Right renal cortex interstitium (tissue), 3 donors: ENCODE data around the gene PRDX3. TPM values are rescaled to one million over a fixed set of nuclear protein-coding genes. Genes with fewer than 3 reads are reported as not detected.
A peak's percentile ranks its signal among the peaks of the same experiment; 100 is the strongest.
"Not testable (repeated sequence)": the region's sequence is repeated elsewhere in the genome, so short reads cannot be mapped to it uniquely, and the experiment has no call there.

Experiments
- DNase-seq, 3 donors: peaks; one replicate each; pipeline ENCODE4 v3.0.0-alpha.2; 2013; ENCODE audit warnings: low read depth in 3 of 3, low spot score in 2 of 3
- polyA plus RNA-seq, 3 donors: library from polyadenylated mRNA; unstranded; fragments of 120-200 nt; gene quantifications; one replicate each; pipeline ENCODE4 v1.2.1, GENCODE V29; 2013; ENCODE audit not compliant: insufficient read length in 3 of 3

The PRDX3 gene
- polyA plus RNA-seq, 3 donors, result 293 to 330 (median 294) TPM

DNA sequence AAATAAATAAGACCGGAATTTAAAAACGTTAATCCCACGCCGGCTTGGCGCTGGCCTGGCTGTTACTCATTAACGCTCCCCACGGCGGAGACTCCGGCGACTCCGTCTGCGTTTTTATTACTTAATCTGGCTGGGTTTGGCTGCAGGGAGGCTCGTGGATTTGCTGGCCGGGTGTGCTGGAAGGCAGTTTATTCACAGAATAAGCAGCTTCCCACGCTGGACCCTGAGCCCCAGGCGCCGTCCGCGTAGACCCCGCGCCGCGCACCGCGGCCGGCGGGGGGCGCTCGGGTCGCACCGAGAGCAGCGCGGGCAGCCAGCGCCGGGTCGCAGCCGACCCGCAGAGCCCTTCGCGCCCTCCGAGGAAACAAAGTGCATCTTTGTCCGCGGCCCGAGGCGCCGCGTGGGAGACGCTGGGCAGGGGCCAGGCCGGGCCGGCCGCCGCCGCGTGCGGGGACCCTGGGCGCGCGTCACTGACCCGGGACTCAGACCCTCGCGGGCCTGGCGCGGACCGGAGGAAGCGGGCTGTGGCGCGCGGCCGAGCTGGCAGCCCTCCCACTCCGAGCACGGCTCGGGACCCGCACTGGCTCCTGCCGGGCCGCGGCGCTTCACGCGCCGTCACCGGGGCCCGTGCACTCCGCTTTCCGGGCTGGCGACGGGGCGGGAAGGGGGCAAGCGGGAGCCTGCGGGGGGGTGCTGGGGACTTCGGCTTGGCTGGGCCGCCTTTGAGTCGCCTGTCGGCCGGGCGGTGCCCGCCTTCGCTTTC is 28.2 kb upstream of the PRDX3 start:
- DNase-seq, result peak in 1 of 3 donors; percentile 53

DNA sequence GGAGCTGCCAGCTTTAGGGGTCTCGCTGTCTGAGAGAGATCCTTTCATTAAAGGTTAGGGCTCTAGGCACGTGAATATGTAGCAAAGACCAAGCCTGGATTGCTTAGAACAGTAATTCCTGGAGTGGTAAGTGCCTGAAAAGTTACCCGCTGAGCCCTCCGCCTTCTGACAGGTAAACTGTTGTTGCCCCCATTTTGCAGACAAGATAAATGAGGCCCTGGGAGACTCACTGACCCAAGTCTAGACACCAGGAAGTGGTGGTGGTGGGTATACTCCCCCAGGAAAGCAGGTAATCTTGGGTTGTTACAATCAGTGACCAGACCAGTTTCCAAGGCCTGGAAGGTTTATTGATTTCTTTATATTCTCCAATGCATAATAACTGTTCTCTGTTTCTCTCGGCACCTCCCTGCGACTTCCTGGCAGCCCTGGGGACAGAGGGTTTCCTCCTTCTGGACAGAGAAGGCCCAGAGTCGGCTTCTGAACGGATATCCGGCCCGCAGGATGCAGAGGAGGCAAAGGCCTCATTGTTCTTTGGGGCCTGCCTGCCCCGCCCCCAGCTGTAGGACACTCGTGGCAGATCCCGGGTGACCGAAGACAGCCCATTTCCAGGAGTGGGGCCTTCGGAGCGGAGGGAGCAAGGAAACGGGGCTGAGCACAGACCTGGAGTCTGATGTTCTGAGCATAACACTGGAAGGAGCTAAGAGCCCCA is 27.4 kb upstream of the PRDX3 start:
- DNase-seq, result no peak

DNA sequence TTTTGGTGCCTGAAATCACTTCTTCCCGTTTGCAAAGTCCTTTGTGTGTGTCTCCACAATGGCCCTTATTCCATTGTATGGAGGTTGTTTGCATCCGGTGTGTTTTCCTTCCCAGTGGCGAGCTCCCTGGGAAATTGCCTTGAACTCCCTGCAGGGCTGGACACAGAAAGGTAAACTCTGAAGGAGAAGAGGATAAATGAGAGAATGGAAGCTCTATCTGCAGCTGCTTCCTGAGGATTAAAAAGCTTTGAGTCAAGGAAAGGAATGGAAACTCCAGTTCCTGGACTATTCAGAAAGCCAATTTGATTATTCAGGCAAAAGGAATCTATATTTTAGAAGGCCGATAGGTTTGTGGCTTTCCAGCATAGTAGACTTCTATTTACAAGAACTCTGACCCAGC is 24.4 kb upstream of the PRDX3 start:
- DNase-seq, result no peak

DNA sequence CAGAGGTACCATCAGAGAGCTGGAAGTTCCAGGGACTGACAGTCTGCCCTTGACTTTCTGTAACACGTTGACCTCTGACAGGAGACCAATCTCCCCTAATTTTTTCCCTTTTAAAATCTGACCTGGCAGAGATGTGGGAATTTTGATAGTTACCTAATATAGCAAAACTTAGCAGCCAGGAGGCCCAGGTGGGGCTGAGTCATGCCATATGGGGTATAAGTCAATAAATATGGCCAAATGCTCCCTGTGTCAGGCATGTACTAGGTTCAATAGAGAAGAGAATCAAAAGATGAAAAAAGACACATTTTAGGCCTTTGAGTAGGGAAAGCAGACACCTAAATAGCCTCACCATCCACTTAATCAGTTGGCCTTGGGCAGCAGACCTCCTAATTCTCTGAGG is 22.6 kb upstream of the PRDX3 start:
- DNase-seq, result no peak

DNA sequence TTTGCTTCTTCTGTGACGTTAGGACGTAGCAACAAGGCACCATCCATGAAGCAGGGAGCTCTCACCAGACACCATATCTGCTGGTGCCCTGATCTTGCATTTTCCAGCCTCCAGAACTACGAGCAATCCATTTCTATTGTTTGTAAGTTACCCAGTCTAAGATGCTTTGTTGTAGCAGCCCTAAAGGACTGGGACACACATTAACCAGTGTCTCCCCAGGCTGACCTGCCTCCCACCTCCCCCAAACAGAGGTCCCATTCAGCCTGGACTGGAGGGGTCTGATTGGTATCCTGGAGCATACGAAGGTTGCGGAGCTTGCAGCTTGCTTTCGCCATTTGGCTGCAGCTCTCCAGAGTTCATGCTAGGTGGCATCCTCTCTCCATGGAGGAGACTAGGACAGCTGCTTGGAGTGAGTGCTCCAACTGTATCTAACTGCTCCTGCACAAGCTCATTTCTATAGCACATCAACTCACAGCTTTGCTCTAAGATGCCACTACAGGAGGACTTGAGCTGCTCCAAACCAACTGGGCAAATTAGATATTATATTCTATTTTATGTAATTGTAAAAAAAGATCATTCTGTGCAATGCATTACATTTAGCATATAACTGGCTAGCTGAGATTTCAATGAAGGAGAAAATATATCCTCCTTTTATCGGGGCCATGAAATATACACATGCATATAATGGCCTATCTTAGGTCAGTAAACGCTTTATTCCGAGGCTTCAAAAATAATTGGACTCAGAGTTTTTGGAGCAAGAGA is 20.8 kb upstream of the PRDX3 start:
- DNase-seq, result no peak

DNA sequence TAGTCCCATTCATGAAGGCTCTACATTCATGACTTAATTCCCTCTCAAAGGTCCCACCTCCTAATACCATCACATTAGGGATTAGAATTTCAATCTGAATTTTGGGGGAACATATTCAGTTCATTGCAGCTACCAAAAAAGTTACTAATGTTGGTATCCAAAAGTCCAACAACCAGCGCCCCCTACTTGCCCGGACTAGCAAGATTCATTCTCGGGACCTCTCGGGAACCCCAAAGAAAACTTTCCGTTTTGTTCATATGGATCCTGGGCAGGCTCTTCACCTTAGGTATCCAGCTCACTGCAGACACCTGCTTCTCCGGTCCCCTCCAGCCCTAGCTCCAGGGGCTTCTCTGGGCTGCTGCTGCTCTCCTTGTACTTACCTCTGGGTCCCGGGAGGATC is 19.8 kb upstream of the PRDX3 start:
- no peak for DNase-seq

DNA sequence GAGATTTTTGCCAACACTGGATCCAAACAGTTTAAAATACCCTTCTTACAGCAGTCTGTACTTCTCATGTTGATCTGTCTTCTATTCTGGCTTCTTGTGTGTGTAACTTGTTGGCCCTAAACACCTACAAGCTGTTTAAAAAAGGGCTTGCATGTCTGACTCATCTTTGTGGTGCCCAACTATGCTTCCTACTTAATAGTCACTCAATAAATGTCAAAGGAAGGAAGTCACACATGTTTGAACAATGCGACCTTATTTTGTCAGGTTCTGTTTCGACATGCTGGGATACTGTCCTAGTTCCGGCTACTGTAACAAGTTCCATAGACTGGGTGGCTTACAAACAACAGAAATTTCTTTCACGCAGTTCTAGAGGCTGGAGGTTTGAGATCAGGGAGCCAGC is 19.3 kb upstream of the PRDX3 start:
- DNase-seq, result no peak

DNA sequence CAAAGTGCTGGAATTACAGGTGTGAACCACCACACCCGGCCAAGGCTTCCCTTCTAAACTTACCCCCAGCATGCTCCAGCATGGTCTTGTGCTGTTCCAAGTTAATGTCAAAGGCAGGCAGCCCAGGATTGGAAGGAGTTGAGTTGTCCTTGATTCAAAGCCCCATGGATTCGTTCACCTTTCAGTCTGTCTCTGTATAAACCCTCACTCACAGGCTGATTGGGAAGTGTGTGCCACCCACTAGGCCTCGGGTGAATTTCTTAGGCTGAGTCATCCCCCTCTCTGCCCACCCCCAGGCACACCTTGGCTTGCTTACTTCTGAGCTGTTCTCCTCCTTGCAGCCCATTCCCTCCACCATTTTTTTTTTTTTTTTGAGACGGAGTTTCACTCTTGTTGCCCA is 13.3 kb upstream of the PRDX3 start:
- no peak for DNase-seq

DNA sequence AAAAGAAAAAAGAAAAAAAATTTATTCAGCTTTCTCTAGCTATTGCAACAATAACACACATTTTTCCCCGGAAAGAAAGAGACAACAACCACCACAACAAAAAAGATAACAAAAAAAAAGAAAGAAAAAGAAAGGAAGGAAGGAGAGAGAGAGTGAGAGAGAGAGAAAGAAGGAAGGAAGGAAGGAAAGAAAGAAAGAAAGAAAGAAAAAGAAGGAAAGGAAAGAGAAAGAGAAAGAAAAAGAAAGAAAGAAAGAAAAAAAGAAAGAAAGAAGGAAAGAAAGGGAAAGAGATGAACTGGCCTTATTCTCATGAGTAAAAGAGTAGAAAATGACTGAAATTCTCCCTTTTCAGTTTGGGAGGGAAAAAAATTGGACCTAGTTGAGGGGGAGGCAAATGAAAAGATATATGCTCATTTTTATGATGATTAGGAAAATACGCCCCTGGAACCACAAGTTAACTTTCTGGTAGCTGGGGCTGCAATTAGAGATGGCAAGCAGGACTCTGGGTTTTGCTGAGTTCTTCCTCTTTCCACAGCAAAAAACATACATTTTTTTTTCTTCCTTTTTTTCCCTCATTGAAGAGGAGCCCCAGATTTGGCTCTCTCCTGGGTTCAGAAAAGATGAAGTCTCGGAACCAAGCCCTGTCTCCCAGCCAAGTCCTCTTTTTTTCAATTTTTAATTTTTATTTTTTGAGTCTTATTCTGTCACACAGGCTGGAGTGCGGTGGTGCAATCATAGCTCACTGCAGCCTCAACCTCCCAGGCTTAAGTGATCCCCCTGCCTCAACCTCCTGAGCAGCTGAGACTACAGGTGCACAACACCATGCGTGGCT is 12.6 kb upstream of the PRDX3 start:
- DNase-seq, result no peak

DNA sequence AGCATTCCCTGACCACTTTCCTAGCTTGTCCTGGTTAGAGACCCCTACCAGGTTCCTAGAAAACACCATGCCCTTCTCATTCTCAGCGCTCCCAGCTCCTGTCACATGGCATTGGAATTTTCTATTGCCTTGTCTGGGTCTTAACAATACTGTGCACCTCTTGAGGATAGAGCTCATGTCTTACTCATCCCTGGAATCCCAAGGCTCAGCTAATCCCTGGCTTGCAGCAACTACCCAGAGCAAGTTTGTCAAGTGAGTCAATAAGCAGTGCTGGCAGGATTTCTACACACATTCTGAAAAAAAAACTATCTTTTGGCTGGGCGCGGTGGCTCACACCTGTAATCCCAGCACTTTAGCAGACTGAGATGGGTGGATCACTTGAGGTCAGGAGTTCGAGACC is 11.7 kb upstream of the PRDX3 start:
- DNase-seq, result no peak

DNA sequence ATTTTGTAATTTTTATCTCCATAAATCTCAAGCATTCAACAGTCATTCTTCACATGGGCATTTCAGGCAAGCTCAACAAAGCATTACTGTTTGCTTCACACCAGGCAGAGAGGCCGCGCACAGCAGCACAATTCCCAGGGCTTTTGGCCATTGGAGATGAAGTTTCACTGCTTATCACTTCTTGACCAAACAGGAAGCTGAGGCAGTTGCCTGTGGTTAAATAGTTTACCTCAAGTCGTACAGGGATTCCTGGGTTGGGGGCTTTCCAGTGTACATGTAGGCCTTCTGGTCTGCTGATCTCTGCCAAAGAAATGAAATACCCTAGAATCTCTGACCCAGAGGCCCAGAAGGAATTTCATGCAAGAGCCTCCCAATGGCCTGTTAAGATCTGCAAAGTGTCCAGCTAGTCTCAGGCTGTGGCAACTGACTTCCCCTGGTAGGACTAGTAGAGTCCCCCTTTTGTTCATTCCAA is 11.2 kb upstream of the PRDX3 start:
- no peak for DNase-seq

DNA sequence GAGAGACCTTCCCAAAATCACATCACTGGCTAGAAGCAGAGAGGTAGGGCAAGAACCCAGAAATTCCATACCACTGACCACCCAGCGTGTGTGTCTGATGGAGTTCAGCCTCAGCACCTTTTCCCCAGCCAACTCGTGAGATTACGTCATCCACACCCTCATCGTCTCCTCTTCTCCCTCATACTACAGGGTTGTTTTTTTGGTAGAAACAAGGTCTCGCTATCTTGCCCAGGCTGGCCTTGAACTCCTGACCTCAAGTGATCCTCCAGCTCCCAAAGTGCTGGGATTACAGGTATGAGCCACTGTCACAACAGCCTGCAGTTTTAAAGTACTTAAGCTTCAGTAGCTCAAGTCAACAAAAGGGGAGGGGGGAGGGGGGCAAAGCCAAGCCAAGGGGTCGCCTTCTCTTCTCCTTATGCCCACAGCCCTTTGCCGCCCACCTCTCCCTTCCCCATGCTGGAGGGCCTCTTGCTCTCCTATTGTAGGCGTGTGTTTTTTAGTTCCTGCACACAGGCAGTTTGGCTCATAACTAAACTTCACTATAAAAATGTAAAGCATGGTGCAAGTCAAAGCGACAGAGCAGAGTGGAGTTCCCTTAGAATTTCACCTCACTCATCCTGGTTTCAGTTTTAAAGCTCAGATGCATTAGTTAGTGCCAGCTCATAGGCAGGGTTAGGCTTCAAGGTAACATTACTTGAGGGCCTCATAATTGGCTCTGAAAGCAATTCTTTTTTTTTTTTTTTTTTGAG is 5.2 kb upstream of the PRDX3 start:
- no peak for DNase-seq

DNA sequence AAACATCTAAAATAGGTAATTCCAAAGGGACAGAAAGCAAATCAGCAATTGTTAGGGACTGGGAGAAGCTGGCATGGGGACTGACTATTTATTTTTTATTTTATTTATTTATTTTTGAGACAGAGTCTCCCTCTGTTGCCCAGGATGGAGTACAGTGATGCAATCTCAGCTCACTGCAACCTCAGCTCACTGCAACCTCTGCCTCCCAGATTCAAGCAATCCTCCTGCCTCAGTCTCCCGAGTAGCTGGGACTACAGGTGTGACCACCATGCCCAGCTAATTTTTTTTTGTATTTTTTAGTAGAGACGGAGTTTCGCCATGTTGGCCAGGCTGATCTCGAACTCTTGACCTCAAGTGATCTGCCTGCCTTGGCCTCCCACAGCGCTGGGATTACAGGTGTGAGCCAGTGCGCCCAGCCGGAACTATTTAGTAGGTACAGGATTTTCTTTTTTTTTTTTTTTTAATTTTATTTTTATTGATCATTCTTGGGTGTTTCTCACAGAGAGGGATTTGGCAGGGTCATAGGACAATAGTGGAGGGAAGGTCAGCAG is 2.3 kb upstream of the PRDX3 start:
- not testable (repeated sequence) for DNase-seq

DNA sequence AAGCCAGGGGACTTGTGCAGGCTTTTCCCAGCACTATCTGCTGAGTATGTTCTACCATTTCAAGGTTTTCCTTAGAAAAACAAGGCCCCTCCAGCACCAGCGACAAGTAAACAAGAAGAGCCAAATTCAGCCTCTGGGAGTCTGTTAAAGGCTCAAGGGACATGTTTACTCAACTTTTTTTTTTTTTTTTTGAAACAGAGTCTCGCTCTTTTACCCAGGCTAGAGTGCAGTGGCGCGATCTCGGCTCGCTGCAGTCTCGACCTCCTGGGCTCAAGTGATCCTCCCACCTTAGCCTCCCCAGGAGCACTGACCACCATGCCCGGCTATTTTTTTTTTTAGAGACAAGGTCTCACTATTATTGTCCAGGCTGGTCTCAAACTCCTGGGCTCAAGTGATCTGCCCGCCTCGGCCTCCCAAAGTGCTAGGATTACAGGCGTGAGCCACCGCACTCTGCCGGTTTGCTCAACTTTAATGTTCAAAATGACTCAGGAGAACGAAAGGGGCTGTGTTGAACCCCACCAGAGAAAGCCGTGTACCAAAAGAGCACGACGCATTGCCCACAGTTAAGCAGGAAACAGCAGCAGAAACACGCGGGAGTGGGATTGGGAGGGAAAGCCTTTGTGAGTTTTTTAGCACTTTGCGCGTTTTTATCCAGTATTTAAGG is 772 bp downstream of the PRDX3 start:
- no peak for DNase-seq

DNA sequence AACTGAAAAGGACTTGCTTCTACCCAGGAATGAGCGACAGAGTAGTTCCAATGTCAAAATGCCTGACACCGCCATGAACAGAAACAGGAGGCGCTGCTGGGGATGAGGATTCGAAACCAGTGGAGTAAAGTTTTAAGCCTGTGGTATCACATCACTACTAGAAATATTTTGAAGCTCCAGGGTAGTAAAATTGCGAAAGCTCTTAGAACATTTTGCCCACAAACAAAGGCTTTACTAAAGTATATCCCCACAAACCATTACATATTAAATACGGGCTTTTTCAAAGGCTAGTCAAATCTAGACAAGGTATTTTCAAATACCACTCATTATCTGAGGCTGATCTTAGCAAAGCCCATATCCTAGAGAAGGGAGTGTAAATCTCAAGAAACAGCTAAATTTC is 2.4 kb downstream of the PRDX3 start:
- no peak for DNase-seq

DNA sequence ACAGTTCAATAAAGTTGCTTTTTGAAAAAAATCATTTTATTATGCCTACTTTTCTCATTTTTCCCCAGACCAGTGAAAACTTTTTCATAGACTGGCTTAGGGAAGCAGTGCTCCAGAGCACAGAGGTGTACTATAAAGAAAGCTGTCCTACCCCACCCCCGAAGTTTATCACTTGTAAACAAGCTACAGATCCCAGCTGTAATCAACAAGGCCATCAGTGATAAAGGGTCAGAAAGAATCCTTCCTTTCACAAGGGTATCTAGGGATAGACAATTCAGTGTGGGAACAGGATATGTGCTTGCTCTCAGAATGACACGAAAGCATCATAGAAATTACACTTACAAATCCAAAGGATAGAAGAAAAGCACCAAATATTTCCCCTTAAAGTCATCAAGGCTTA is 4.5 kb downstream of the PRDX3 start:
- no peak for DNase-seq

DNA sequence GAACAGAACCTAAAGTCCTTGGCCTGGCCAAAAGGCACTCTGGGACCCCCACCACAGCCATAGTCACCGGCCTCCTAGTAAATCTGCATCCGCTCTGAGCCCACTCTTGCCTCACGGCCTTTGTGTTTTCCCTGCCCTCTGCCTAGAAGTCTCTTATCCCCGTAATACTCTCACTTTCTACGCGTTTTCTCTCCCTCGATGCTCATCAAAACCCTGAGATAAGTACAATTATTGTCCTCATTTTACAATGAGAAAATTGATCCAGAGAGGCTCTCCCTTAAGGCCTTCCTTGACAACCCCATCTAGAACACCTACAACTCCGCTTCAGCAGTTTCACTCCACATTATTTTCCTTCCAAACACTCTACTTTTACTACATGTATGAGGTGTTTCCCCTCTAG is 11.6 kb downstream of the PRDX3 start:
- no peak for DNase-seq

DNA sequence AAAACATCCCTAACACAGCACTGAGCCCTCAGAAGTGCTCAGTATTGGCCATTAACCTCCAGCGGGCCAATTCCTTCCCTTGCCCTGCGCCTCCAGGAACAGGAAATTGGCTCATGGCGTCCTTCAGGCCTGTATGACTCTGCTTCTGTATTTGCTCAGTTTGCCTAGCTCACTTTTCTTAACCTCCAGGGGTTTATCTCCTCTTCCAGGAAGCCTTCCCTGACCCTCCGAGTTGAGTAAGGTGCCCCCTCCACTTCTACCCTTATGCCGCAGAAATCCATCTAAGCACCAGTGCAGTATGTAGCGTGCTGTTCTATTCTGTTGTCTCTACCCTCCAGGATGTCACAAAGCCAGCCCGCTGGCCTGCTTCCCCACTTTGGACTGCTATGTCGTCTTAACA is 12.0 kb downstream of the PRDX3 start:
- no peak for DNase-seq

DNA sequence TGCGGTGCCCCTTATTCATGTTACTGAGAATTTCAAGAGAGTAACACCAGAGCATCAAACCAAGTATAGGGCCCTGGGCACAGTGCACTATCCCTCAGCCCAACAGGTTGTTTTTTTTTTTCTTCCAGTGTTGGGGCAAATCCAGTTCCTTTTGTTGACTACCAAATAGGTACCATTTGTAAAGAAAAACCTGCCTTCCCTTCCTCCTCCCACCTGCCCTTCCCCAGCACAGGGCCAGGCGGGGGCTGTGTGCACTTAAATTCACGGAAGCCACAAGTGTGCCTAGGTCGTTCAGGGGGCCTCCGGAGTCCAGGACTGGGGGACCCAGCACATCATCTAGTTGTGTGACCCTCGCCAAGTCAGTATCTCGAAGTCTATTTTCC is 12.5 kb downstream of the PRDX3 start:
- no peak for DNase-seq
